A549 (cell line): ENCODE results near the gene MINDY1.

Source experiments
- BHLHE40 ChIP-seq: IDR thresholded peaks from 2 replicates; pipeline ENCODE4 v1.6.1; 2012; ENCODE audit warnings: low read depth, low read length, inconsistent platforms
- CBX2 ChIP-seq: fragments of 200-600 bp; sonication (generic); IDR thresholded peaks from 2 replicates; pipeline ENCODE4 v1.6.1; 2016; ENCODE audit warnings: low read depth, mild to moderate bottlenecking, borderline replicate concordance
- CTCF ChIP-seq: fragments of >200 bp; sonication (Bioruptor Twin); formaldehyde crosslinking; IDR thresholded peaks from 3 replicates; pipeline ENCODE4 v1.5.1; 2016
- EP300 ChIP-seq, 2 experiments: fragments of >200 bp; sonication (Bioruptor Twin); formaldehyde crosslinking; IDR thresholded peaks; 2 replicates in 1 of 2; 3 replicates in 1 of 2; pipeline ENCODE4 v1.6.1; 2016 to 2017
- FOXS1 ChIP-seq: fragments of 250-450 bp; sonication (Bioruptor Pico); IDR thresholded peaks from 2 replicates; pipeline ENCODE4 v1.5.0; 2020; ENCODE audit warnings: mild to moderate bottlenecking, moderate library complexity
- HDAC2 ChIP-seq: fragments of 200-600 bp; sonication (generic); IDR thresholded peaks from 2 replicates; pipeline ENCODE4 v1.6.1; 2016
- HMGXB4 ChIP-seq: fragments of 250-450 bp; sonication (Bioruptor Pico); IDR thresholded peaks from 2 replicates; pipeline ENCODE4 v1.5.0; 2021; ENCODE audit warnings: mild to moderate bottlenecking, moderate library complexity, borderline replicate concordance
- MAZ ChIP-seq: fragments of 150-350 bp; IDR thresholded peaks from 2 replicates; pipeline ENCODE4 v1.6.1; 2014; ENCODE audit warnings: antibody characterized with exemption, low read depth, low read length, borderline replicate concordance
- PBX3 ChIP-seq: IDR thresholded peaks from 2 replicates; pipeline ENCODE4 v1.6.1; 2012
- POLR2A ChIP-seq: IDR thresholded peaks from 2 replicates; pipeline ENCODE4 v1.6.1; 2012; ENCODE audit warnings: mild to moderate bottlenecking, low read length
- POLR2AphosphoS2 ChIP-seq: conservative IDR thresholded peaks from 2 replicates; pipeline ENCODE4 v1.6.1; 2012; ENCODE audit warnings: low read length, improper control_type of control experiment, inconsistent platforms
- SMC3 ChIP-seq: fragments of >200 bp; sonication (Bioruptor Twin); formaldehyde crosslinking; IDR thresholded peaks from 3 replicates; pipeline ENCODE4 v1.6.1; 2018; ENCODE audit warnings: inconsistent platforms
- SREBF2 ChIP-seq: fragments of 450-650 bp; IDR thresholded peaks from 2 replicates; pipeline ENCODE4 v1.6.1; 2014; ENCODE audit warnings: mild to moderate bottlenecking, moderate library complexity

GRCh38 chr1:150957666-150958065 is 49.0 kb downstream of the MINDY1 start:
- no peak for TF ChIP-seq CTCF
- no peak for TF ChIP-seq SMC3
- no peak for TF ChIP-seq EP300 (IDR thresholded peaks at IDR 0.05)
- TF ChIP-seq PBX3: no peak
- no peak for TF ChIP-seq FOXS1 (CRISPR knock-in tag)
- no peak for TF ChIP-seq SREBF2
- TF ChIP-seq MAZ: no peak
- no peak for TF ChIP-seq POLR2A
- TF ChIP-seq BHLHE40: no peak
- no peak for TF ChIP-seq POLR2AphosphoS2
- no peak for TF ChIP-seq CBX2
- TF ChIP-seq HMGXB4 (CRISPR knock-in tag): no peak
- TF ChIP-seq HDAC2: no peak
